GM12872 (cell line): ENCODE measurements around the gene GSN.

Experiments used
- CTCF ChIP-seq: IDR thresholded peaks from 3 replicates; pipeline ENCODE4 v1.5.1; 2011; ENCODE audit warnings: low read depth, mild to moderate bottlenecking, low read length, moderate library complexity; ENCODE audit not compliant: insufficient read depth

GSN gene

DNA sequence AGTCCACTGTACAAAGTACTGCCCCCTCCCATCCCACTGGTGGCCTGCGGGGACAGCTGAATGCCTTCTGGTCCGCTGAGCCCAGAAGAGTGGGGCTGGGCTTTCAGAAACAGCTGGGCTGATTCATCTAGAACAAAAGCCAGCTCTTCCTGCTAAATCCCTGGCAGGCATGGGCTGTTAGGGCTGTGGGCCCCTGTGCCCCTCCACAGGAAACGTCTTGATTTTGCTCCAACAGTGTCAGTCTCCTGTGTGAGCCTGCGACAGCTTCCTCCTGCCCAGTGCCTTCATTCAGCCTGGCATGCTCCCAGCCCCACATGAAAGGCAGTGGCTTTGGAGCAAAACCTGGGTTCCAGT is 6.9 kb upstream of the GSN start:
- no peak for TF ChIP-seq CTCF

GRCh38 chr9:121261755-121262154 is 6.2 kb upstream of the GSN start:
- no peak for TF ChIP-seq CTCF

DNA sequence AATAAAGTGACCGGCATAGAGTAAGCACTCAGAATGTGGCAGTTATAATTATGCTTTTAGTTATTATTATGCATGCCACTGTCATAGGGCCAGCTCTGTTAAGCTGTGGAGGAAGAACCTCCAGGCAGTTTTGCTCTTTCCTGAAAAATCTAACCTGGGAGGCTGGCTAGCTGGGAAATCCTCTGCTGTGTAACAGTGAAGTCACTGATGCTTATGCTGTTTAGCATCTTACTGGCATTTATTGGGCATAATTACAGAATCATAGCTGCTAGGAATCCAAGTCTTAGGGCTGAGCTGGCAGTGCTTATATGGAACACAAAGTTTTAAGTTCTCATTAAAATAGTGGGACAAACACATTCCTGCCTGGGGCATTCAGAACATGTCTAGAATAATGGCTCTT is 5.5 kb upstream of the GSN start:
- TF ChIP-seq CTCF: no peak

DNA sequence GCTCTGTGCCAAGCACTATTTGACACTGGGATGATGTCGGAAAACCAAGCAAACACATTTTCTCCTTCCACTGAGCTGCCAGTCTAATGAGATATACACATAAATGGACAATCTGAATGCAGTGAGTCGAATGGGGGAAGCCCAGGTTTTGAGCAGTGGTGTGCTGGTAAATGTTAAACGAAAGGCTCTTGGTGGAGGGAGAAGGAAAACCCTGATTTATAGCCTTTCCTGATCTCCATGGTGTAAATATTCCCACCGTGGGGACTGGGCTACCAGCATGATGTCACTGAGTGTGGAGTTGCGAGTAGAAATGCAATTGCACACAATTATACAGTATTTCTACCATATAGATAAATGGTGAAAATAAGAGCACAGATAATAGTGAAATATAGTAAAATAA is 5.0 kb upstream of the GSN start:
- TF ChIP-seq CTCF: no peak

GRCh38 chr9:121266356-121266755 is 1.6 kb upstream of the GSN start:
- no peak for TF ChIP-seq CTCF

DNA sequence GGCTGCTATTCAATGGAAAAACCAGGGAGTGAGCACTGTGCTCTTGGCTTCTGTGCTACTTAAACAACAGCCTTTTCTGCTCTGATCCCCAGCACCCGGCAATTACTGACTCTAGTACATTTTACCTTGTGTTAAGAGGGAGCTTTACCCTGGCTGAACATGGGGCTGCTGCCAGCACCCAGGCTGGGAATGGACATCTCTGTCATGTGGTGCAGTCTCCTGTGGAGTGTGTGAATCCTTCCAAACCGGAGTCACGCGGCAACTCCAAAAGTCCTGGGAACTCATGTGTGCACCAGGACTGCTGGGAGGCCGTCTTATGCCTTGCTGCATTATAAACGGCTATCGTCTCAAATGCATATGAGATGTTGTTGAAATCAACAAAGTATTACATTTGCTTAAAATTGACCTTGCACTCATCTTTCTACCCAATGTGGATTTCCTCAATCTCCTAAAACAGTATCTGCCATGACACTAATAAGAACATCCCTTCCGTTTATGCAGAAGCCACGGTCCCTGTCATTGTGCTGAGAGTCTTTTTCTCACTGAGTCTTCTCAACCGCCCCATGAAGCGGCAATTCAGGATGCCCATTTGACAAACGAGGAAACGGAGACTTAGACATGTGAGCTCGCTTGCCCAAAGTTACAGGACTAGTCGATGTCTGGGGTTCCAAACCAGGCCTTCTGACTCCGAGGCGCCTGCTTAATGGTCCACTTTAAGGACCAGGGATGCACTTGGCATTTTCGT is 884 bp upstream of the GSN start:
- no peak for TF ChIP-seq CTCF

DNA sequence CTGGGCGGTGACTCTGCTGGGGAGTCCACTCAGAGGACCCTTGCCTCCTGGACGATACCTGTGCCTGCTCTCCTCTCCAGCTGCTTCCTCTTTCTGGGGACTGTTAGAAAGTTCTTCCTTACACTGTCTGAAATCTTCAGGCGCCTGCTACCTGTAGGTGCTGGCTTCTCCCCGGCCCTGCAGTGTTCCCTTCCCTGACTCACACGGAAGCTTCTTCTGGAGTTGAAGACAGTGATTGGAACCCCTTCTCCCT is 562 bp downstream of the GSN start:
- TF ChIP-seq CTCF: no peak
